ENCODE data around the gene UBE2E2. TPM values are rescaled to one million over a fixed set of nuclear protein-coding genes. Genes with fewer than 3 reads are reported as not detected.
"Not testable (repeated sequence)": the region's sequence is repeated elsewhere in the genome, so short reads cannot be mapped to it uniquely, and the experiment has no call there.

The UBE2E2 gene
- total RNA-seq, 1 donor from 2014 or later, result 33.9 TPM

DNA sequence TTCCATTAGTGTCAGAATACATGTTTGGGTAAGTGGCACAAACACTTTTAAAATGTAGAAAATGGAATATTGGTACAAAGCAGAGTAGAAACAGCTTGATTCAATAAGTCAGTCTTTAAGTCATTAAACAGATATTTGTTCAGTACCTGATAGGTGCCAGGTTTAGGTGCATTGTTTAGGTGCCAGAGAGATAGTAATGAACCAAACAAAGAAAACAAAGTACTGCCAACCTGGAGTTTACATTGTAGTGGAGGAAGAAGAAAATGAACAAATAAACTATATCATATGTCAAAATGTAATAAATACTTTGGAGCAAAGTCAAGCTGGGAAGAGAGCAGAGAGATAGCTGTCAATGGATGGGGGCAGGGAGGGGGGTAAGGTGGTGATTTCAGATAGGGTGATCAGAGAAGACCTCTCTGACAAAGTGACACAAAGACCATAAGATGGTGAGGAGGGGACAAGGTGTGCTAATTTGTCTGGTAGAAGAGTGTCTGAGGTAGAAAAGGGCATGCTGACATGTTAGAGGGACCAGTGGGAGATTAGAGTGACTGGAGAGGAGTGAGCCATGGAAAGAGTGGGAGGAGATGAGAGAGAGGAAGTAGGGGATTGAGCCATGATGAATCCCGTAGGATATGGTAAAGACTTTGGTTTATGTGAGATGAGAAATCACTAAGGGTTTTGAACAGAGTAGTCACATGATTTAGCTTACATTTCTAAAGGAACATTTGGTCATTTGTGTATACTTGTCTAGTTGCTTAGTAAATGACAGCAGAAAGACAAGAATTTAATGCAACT is 128.2 kb downstream of the UBE2E2 start:
- no peak for ATAC-seq

DNA sequence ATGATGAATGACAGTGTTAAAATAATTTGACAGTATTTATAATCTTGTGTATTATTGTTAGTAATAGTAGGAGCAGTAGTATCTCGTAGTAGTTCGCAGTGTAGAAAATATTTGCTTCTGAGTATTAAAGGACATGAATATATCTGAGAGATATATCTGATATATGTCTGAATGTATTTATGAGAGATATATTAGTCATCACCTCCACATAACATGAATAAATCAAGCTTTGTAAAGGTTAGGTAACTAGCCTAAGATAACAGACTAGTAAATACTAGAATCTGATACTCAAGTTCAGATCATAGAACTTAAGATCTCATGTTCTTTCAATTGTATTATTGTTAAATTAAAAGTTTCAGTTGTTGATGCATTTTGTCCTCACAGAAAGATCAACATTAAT is 130.5 kb downstream of the UBE2E2 start:
- no peak for ATAC-seq

DNA sequence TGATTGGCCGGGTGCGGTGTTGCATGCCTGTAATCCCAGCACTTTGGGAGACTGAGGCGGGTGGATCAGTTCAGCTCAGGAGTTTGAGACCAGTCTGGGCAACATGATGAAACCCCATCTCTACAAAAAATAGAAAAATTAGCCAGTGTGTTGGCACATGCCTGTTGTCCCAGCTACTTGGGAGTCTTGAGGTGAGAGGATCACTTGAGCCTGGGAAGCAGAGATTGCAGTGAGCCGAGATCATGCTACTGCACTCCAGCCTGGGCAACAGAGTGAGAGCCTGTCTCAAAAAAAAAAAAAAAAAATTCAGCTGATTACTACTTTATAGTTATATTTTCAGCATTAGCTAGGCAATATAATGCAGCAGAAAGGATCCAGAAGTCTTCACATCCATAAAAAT is 133.7 kb downstream of the UBE2E2 start:
- not testable (repeated sequence) for ATAC-seq

DNA sequence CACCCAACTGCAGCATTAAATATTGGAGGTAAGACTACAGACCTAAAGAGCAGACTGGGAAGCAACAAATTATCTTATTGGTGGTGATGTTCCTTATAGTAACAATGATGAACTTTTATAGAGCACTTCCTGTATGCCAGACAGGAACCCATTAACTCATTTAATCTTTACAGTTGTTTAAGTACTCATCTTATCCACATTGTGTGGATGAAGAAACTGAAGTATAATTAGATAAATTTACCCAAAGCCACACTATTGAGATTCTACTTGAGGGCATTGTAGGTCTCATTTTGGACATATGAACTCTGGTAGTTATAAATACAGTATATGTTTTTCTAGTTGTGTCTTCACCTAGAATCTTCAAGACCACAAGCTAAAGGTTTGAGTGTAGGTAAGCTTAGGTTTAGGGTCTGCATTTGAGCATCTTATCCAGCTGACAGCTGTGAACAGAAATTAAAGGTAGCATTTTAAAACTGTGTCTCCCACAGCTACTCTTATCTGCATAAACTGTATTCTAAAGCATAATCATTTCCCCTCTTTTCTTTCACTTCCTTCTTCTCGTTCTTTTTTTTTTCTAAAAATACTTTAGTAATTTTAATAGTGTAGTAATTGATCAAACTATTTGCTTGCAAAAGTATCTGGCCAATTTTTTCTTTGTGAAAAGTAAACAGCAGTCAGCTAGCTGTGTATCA is 138.2 kb downstream of the UBE2E2 start:
- ATAC-seq, result no peak

DNA sequence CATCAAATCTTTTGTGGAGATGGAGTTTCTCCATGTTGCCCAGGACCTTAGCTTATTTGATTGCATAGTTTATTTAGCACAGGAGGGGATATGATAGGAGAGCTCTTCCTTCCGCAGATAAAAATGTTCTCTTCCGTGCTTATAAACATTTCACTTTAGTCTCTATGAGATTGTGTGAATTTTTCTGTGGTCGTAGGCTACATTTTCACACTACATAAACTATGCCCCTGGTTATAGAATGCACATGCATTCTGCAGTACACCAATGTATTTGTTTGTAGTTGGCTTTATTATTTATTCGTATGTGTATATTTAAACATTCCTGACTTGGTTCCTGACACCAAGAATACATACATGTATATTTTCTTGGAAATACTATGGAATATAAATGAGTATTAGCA is 139.2 kb downstream of the UBE2E2 start:
- ATAC-seq, result no peak

DNA sequence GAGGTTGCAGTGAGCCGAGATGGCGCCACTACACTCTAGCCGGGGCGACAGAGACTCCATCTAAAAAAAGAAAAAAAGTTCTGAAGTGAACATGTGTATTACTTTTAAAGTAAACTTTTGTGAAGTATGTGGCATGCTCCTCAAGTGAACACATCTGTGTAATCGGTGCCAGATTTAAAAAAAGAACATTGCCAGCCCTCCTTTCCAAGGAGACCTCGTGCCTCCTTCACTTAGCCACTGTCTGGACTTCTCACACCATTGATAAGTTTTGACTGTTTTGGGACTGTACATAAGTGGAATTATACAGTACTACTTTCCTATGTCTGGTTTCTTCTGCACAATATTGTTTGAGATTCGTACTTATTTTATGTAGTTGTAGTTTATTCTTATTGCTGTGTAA is 140.4 kb downstream of the UBE2E2 start:
- no peak for ATAC-seq

DNA sequence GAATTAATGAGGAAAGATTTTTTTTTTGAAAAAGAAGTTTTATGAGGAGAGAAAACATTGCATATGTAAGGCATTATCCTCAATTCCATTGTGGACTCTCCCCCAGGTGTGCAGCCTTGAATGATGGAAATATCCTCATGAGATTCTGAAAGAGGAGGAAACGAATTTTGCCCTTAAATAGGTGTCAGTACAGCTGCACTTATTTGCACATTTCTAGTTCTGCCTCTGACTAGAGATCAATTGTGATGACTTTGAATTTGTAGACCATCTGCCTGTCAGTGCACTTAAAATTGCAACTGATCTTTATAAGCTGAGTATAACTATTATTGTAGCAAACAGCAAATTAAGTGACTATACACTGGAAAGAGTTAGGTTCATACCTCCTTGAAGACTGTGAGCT is 141.8 kb downstream of the UBE2E2 start:
- no peak for ATAC-seq

DNA sequence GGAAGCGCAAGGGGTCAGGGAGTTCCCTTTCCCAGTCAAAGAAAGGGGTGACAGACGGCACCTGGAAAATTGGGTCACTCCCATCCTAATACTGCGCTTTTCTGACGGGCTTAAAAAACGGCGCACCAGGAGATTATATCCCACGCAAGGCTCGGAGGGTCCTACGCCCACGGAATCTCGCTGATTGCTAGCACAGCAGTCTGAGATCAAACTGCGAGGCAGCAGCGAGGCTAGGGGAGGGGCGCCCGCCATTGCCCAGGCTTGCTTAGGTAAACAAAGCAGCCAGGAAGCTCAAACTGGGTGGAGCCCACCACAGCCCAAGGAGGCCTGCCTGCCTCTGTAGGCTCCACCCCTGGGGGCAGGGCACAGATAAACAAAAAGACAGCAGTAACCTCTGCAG is 146.3 kb downstream of the UBE2E2 start:
- ATAC-seq, result not testable (repeated sequence)

DNA sequence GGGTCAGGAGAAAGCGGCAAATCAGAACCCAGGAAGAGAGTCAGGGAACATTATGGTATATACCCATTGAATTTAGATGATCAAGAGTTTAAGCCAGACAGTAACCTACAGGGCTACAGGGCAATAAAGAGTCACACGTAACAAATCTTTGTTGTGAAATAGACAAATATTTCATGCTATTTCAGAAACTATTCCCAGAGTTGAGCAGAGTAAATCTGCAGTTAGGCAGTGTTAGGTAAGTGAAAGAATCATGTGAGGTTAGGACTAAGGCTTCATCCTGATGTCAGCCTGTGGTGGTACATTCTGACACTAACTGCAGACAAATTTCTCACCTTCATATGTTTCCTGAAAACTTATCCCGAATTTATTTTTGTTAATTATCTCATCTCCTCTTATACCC is 153.0 kb downstream of the UBE2E2 start:
- ATAC-seq, result no peak

DNA sequence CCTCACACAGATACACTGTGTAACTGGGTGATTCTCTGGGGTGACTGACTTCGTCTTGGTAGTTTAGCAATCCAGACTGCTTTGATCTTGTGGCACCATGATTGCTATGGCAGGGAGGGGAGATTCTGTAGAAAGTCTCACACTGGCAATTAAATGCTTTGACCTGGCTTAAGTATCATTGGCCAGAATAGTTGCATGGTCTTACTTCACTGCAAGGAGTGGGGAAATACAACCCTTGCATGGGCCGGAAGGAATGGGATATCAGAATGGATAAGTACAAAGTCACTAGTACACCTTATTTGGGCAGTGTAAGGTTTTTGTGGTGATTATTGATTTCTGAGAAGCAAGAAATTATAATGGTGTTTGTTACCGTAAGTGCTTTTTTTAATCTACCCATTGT is 153.8 kb downstream of the UBE2E2 start:
- ATAC-seq, result no peak

DNA sequence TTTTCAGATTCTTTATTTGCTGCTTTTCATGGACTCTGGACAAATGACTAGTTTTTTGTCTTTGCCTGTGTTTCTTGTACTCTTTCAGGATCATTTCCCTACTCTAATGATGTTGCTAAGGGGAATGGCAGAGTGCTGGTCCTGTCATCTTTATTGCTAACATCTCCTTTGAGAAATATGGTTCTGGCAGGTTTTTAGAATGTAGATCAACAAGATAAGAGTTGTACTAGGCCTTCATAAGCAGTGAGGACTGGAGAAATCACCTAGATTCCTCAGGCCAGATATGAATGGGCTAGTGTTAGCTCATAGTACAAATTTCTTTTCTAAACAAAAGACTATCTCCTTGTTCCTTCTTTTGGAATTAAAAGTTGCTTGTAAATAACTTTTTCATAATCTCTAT is 156.0 kb downstream of the UBE2E2 start:
- no peak for ATAC-seq

DNA sequence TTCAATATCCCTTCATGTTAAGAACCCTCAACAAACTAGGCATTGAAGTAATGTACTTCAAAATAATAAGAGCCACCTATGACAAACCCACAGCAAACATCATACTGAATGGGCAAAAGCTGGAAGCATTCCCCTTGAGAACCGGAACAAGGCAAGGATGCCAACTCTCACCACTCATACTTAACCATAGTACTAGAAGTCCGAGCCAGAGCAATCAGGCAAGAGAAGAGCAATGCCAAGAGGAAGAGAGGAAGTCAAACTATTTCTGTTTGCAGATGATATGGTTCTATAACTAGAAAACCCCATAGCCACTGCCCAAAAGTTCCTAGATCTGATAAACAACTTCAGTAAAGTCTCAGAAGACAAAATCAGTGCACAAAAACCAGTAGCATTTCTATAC is 161.9 kb downstream of the UBE2E2 start:
- ATAC-seq, result no peak

DNA sequence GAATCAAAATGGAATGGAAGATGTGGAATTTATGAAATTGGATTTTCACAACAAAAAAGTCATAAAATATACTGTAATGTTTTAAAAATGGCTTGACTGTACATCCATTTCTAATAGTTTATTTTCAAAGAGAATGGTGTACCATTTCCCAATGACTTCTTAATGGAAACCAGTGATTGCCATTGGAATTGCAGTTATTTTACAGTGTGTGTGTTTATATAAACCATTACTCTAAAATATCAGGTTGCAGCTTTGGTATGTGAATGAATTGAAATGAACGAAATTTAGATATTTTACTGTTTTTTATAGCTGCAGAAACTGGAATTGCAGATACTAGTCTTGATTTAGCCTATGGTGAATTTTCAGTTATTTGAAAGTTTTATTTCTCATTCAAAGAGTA is 165.6 kb downstream of the UBE2E2 start:
- ATAC-seq, result no peak

DNA sequence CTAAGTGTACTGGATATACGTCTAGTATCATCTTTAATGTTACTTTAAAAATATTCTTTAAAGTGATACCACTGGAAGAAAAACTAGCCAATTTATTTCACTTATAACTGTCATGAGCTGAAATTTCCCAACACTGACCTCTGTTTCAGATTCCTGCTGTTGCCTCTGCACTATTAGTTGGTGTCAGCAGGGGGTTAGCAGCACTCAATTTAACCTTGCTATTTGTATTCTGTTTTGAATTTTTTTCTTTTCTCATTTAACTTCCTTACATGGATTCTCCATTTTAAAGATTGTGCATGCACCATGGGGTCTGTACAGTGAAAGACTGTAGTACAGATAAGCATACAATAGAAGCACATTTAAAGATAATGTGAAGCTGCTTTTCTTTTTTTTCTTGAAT is 169.2 kb downstream of the UBE2E2 start:
- no peak for ATAC-seq

DNA sequence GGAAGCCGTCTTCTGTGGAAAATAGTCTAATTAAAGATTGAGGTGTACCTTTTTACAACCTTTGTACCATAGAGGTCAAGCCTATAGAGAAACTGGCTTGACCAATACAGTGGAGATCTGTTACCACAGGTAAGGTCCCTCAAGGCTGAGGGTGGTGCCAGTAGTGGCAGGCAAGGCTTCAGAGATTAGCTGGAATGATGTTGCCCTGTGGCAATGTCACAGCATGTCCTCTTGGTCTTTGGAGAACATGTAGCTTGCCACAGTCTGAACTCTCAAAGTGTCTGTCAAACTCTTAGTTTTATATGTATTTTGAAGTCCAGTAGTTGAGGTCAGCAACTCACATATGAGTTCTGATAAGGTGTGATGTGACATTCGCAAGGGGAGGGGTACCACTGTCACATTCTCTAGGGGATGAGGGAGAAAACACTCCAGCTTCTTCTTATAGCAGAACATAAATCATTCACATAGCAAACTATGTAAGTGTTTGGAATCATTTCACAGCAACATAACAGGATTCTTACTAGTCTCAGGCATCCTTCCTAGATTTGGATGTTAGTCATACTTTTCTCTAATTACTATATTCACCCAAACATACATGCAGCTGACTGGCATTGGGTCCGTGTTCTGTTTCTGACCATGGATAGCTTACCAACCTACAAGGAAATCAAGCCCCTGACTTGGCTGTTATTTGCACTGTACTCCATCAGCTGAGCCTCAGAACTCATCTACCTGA is 173.6 kb downstream of the UBE2E2 start:
- no peak for ATAC-seq

DNA sequence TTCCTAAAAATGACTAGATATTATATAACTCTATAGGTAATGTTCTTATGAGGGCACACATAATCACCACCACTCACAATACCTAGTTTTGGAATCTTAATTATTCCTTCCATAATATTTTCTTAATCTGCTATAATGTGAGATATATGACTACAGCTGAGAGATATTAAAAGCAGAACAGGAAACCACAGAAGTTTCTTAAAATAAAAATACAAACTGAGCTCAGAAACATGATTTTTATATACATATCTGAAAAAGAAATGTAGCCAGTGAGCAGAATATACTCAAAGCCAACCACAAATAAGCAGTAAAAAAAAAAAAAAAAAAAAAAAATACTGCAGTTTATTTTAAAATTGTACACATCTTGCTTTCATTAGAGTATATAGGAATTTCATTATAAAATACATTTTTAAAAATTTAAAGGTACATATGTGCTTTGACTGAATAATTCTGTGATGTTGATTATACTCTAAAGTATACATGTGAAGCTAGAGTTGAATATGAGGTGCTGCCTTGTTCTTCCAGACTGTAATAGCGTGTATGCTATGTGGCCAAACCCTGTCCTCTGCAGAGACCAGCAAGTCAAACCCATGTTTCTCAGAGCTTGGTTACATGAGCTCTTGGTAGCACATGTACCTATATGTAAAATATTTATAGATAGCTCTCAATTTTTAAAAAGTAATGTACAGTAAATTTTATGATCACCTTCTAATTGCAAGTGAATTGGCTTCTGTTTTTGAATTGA is 175.0 kb downstream of the UBE2E2 start:
- ATAC-seq, result no peak

DNA sequence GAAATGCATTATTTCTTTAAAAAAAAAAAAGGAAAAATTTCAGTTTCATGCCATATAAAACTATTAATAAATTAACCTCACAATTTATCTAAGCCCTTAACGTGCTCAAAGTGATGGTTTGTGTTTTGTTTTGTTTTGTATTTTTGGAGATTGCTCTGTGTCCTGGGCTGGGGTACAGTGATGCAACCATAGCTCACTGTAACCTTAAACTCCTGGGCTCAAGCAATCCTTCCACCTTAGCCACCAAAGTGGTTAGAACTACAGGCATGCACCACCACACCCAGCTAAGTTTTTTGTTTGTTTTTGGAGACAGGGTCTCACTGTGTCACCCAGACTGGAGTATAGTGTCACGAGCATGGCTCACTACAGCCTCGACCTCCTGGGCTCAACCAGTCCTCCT is 180.7 kb downstream of the UBE2E2 start:
- ATAC-seq, result no peak

DNA sequence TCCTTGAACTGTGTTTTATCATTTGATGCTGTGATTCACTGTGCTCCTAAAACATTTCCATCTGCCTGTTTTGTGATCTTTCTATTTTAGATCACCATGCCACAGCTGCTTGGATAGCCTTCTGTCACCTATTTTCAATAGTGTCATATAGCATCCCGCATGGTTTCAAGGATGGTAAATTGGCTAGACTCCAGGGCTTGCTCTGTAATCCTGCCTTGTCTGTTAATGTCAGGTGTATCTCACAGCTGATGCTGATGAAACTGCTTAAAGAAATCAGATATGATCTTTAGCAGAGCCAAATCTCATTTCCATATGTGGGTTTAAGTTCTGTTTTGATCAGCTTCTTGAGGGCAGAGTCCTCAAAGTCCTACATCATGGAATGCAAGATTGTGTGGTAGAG is 182.2 kb downstream of the UBE2E2 start:
- no peak for ATAC-seq

DNA sequence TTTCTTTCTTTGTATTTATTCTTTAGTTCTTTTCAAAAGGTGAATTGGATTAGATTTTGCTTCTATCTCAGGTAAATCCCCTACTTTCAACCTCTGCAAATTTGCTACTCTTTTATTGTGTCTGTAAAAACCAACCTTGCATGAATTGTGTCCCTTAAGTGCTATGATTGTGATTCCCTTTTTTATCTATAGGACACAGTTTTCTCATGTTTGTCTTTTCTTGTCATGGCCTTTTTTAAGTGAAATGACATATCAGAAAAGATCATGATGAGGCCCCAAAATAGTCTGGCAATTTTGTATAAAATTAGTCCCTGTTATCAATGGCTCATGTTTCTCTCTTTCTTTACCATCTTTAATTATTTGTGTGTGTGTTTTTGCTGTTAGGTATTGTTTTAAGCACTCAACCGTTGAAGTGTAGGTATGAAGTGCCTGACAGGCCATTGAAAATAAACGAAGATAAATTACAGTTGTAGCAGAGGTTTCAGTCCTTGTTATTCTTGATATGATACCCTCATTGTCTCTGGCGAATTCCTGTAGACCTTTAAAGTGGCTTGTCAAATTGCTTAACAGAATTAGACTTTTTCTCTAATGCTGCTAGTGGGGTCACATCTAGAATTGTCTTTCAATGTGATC is 184.3 kb downstream of the UBE2E2 start:
- no peak for ATAC-seq

DNA sequence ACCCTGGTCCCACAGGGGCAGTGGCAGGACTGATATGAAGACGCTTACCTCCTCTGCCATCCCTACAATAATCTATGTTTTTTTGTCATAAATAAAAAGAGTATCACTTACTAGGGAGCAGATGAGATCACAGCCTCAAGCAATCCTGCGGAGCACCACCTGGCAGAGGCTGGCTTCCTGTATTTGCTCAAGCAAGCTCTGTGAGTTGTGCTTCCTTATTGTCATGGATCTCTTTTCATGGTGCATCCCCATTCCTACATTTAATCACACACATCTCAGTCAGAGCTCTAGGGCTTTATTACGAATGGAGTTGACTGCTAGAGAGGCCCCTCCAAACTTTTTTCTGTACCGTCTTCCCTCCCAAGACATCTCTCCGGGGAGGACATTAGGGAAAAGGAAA is 186.0 kb downstream of the UBE2E2 start:
- ATAC-seq, result peak; percentile 67

DNA sequence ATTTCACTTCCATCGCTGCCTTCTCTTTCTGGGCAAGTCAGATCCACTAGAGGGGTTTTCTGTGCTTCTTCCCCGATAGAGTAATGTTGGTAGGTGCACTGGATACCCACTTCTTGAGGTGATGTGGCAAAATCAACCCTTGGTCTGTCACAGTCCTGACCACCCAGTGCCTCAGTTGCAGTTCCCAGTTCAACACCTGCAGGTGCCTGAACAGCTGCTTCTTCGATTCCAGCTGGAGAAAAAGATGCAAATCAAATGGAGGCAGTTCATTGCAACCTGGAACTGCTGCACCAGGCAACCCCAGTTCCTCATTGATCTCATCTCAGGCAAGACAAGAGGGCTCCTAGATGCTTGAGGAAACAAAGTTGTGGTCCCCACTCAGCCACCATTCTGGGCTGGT is 186.6 kb downstream of the UBE2E2 start:
- ATAC-seq, result no peak

DNA sequence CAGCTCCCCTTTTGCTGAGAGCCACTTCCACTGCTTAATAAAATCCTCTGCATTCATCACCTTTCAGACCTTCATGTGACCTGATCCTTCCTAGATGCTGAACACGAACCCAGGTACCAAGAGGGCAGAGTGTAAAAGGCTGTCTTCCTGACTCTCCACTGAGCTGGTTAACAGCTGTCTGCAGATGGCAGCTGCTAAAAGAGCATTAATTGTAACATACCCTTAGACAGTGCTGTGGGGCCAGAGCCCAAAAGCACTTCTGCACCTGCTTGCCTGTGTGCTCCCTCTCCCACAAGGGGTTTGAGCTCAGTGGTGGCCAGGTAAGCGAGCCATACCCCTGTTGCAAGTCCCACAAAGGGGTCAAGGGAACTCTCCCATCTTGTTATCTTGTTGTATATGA is 187.3 kb downstream of the UBE2E2 start:
- no peak for ATAC-seq

All from esophagus mucosa (tissue), 1 donor.